ENCODE results near the gene TMEFF2.
"Not testable (repeated sequence)": the region's sequence is repeated elsewhere in the genome, so short reads cannot be mapped to it uniquely, and the experiment has no call there.

The TMEFF2 gene

DNA sequence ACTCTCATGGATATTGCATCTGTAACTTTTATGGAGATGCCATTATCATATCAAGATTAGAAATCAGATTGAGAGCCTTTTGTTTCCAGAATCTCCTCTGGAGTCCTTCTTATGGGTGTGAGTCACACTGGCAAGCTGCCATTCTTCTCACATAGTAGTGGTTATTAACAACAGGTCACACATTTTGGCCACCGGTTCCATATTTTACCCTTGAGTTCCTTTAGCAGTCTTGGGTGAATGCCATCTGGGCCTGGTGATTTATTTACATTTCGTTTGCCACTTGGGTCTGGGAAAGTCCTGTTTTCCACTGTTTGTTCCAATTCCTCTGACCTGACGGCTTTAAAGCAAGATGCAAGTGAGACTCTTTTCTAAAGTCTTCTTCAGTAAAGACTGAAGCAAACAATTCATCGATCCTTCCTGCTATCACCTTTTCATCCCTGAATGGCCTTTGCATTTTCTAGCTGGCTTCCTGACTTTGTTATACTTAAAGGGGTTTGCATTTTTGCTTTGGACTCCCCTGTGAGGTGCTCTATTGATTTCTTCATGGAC, 267.3 kb downstream of the TMEFF2 start:
- DNase-seq, result no peak

- DNase-seq, result no peak
These were observed 268.1 kb downstream of the TMEFF2 start for GRCh38 chr2:191926671-191927070.

DNA sequence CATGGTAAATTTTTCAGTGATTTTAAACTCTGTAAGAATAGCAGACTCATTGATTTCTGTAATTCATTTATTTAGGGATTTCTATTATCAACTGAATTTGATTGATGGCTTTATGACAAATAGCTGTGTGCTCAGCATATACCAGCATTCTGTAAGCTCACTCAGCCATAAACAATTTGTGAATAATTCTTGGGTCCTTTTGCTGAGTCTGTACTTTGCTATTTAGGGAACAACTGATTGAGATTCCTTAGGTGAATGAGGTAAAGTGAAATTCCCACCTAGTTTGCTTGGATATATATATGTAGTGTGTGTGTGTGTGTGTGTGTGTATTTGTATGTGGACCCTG, 271.1 kb downstream of the TMEFF2 start:
- DNase-seq, result no peak

- no peak for DNase-seq
These were observed 271.7 kb downstream of the TMEFF2 start for GRCh38 chr2:191922736-191923651.

GRCh38 chr2:191921650-191922049, 273.1 kb downstream of the TMEFF2 start:
- not testable (repeated sequence) for DNase-seq

- no peak for DNase-seq
These were observed 274.2 kb downstream of the TMEFF2 start for GRCh38 chr2:191920502-191920901.

DNA sequence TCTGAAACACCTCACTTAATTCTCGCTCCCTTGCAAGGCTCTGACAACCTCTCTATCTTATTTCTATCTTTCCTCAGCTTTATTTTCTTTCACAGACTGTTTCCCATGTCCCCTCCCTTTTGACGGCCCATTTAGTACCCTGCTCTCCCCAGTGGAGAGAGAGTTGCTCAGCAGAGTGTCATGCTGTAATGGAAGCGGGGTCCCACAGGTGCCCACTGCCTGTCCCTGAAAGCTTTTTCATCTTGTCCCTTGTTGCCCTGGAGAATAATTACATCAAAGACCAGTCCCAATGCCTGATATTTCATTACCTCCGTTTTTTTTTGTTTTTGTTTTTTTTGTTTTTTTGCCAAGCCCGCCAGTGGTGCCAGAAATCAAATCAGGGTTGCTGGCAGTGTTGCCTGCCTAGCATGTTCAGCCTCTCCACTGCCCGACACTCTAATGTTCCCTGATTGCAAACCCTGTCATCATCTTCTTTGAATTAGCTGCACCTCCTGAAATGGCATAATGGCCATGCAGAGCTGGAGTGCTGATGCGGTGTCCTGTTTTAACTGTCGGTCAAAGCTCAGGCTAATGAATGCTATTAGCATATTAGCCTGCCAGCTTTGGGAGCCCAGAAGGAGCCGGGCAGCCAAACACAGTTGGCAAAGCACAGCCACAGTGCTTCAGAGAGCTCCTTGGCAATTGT, 276.6 kb downstream of the TMEFF2 start:
- no peak for DNase-seq

DNA sequence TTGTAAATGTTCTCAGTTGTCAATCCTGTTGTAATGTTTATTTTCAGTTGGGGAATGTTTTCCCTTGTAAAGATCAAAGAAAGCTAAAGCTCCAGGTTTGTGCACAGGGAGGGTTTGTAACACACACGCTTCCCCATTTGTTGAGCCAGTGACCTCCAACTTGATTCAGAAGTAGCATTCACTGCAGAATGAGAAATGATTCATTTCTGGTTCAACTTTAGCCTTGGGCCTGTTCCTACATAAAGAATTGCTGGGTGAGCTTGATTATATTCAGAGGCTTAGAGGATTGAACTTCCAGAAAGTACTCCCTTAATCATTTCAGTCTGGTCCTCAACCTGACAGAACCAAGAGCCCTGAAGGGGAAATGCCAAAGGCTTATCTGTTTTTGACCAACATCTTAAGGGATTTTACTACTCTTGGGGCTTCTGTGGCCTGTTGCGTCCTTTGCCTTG, 277.3 kb downstream of the TMEFF2 start:
- no peak for DNase-seq

- no peak for DNase-seq
These were observed 277.9 kb downstream of the TMEFF2 start for GRCh38 chr2:191916826-191917225.

GRCh38 chr2:191915750-191916149, 279.0 kb downstream of the TMEFF2 start:
- no peak for DNase-seq

- DNase-seq, result no peak
These were observed 280.9 kb downstream of the TMEFF2 start for GRCh38 chr2:191913796-191914195.

DNA sequence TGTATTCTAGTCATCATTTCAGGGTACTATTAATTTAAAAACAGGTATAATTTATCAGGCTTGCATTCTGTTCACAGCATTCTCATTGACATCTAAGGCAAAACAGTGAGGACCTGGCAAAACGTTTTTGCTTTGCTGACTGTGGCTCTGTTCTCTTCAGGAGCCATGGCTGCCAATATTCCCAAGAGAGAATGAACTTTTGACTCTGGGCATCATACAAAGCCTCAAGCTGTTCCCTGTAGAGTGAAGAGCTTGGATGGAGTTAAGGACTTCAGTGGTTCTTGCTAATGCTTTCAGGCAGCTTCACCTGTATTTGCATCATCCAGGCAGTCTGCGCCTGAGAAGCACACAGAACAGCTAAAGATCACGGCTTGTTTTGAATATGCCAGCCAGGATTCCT, 282.0 kb downstream of the TMEFF2 start:
- DNase-seq, result no peak

- no peak for DNase-seq
These were observed 284.2 kb downstream of the TMEFF2 start for GRCh38 chr2:191910518-191910917.

DNA sequence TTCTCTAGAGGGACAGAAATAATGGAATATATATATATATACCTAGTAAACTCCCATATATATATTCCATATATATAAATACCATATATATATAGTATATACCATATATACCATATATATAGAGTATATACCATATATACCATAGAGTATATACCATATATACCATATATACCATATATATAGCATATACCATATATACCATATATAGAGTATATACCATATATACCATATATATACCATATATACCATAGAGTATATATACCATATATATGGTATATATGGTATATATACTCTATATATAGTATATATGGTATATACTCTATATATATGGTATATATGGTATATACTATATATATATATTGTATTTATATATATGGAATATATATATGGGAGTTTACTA, 285.9 kb downstream of the TMEFF2 start:
- no peak for DNase-seq

DNA sequence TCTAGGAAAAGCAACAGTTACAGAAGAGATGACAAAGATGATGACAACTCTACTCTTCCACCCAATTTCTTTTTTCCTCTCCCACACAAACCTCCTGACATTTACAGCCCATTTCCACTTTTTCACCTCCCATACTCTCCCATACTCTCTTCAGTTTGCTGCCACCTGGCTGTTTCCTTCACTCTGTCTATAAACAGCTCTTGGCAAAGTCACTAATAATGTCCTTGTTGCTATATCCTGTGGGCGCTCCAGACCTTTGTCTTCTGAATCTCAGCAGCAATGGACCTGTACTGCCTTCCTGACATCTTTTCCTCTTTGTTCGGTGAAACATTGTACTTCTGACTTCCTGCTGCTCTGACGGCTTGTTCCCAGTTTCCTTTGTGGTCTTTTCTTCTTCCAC, 287.2 kb downstream of the TMEFF2 start:
- DNase-seq, result no peak

DNA sequence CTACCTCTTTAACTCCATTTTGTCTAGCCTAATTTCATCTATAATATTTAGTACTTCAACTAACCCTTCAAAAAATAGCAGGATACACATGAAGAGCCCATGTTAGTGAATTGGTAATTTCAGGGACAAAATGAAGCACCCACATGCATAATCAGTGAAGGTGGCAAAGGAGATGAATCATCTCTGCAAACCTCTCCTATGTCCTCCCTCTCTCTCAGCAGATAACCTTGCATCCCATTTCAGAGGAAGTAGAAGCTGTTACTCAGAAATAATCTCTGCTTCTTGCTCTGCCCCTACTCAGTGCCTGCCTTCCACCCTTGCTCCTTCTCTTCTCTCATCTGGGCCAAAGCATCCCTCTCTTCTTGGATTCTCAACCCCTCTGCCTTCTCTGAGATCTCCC, 287.6 kb downstream of the TMEFF2 start:
- no peak for DNase-seq

DNA sequence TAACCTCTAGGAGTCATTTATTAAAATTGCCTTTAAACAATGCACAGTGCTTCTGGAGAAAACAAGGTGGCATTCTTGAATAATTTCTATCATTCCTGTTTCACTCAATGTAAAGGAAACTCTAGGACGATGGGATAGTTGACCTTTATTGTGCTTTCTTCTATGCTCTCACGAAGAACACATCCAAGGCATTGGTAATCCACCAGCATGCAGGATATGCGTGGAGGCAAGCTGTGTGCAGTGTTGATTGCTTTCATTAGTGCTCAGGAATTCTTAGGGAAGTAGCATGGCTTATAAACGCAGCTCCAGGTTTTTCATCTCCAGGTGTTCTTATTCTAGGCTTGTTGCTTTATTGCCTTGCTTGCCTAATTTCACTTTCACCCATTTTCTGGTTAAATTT, 289.4 kb downstream of the TMEFF2 start:
- DNase-seq, result no peak

DNA sequence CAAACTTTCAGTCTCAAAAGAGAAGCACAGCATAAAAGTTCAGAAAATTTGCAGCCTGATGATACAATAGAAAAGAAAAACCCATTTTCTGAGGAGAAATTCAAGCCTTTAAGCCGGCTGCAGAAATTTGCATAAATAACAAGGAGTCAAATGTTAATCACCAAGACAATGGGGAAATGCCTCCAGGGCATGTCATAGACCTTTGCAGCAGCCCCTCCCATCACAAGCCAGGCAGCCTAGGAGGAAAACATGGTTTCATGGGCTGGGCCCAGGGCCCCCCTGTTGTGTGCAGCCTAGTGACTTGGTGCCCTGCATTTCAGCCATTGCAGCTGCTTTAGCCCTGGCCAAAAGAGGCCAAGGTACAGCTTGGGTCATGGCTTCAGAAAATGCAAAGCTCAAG, 293.7 kb downstream of the TMEFF2 start:
- no peak for DNase-seq

DNA sequence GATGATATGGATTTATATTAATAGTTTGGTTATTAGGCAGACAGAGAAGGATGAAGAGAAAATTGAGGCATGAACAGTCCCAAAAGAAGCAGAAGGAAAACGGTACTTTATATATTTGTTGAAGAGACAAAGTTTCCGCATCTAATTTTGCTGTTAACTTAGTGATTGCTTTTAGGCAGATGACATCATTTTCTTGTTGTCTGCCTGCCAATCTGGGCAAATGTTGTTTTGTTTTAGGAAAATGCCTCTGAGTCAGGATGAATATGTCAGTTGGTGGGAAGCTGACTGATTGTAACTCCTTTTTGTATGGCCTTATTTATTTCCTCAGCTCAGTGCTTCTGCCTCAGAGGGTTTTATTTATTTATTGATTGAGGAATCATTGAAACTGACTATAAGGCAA, 295.3 kb downstream of the TMEFF2 start:
- no peak for DNase-seq
